Uterus (tissue), 2 donors: ENCODE measurements around the gene TDRD10.

Experiments used
- POLR2A ChIP-seq, 2 donors: fragments of 450-650 bp; IDR thresholded peaks; one replicate each; pipeline ENCODE4 v1.6.1; 2016; ENCODE audit warnings: antibody characterized with exemption in 2 of 2, mild to moderate bottlenecking in 1 of 2, moderate library complexity in 1 of 2
- TF ChIP-seq, protein P1 (sequence below), 4 experiments: fragments of 200-600 bp in 2 of 4; fragments of 450-650 bp in 2 of 4; sonication (generic) in 2 of 4; IDR thresholded peaks; one replicate each; pipeline ENCODE4 v1.5.1; 2016 to 2019; ENCODE audit warnings: antibody characterized with exemption in 4 of 4, mild to moderate bottlenecking in 2 of 4, moderate library complexity in 1 of 4

DNA sequence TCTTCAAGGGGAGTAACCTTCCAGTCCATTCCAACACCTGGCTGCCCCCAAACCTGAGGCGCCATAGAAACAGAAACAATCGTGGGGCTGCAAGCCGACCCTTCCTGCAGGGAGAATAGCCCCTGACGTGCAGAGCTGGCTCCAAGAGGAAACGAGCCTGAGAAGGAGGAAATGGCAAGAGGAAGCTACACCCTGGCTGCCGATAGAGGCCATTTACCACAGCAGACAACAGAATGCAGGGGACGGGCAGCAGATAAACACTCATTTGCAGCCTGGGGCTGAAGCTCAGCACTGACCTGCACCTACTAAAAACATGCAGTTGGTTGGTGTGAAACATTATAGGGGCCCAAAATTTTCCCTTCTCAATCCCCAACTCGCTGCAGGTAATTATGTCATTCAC, 8.7 kb upstream of the TDRD10 start:
- TF ChIP-seq, protein P1, sequence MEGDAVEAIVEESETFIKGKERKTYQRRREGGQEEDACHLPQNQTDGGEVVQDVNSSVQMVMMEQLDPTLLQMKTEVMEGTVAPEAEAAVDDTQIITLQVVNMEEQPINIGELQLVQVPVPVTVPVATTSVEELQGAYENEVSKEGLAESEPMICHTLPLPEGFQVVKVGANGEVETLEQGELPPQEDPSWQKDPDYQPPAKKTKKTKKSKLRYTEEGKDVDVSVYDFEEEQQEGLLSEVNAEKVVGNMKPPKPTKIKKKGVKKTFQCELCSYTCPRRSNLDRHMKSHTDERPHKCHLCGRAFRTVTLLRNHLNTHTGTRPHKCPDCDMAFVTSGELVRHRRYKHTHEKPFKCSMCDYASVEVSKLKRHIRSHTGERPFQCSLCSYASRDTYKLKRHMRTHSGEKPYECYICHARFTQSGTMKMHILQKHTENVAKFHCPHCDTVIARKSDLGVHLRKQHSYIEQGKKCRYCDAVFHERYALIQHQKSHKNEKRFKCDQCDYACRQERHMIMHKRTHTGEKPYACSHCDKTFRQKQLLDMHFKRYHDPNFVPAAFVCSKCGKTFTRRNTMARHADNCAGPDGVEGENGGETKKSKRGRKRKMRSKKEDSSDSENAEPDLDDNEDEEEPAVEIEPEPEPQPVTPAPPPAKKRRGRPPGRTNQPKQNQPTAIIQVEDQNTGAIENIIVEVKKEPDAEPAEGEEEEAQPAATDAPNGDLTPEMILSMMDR (IDR thresholded peaks at IDR 0.05): no peak
- TF ChIP-seq POLR2A (IDR thresholded peaks at IDR 0.05): no peak
